ENCODE data around the gene GOLT1A. TPM values are rescaled to one million over a fixed set of nuclear protein-coding genes. Genes with fewer than 3 reads are reported as not detected.

GOLT1A gene
- total and polyA plus RNA-seq, 2 of the 8 experiments (the other 6 are each of a cell fraction or from before 2014, with no cell fraction given): 7.5 to 8.5 TPM

DNA sequence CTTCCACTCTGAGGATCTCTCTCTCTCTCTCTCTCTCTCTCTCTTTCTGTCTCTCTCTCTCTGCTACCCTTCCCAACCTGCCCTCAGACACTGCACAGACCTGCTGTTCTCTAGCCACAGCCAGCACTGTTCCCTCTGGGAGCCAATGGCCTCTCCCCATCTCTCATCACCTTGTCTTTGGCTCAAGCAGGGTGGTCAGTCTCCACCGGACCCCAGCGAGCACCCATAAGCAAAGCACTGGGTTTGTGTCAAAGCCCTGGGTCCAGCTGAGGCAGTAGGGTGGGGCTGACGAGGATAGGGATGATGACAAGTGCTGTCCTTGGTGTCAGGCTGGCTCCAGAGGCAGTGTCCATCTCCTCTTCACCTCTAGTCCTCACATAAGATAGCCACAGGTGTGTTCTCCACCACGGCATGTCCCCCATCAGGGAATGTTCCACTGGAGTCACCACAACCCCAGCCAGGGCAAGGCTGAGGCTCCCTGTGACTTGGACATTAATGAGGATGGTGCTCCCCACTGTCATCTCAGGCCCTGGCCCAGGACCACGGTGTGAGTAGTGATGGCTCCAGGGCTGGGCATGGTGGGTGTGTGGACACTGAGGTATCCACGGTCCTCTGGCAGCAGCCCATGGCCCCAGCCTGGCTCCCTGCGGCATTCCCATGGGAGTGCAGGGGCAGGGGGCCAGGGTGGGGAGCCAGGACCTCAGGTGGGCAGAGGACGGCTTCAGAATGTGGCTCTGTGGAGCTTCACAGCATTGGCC lies 8.4 kb upstream of the GOLT1A start (continued):
- TF ChIP-seq, protein P1, sequence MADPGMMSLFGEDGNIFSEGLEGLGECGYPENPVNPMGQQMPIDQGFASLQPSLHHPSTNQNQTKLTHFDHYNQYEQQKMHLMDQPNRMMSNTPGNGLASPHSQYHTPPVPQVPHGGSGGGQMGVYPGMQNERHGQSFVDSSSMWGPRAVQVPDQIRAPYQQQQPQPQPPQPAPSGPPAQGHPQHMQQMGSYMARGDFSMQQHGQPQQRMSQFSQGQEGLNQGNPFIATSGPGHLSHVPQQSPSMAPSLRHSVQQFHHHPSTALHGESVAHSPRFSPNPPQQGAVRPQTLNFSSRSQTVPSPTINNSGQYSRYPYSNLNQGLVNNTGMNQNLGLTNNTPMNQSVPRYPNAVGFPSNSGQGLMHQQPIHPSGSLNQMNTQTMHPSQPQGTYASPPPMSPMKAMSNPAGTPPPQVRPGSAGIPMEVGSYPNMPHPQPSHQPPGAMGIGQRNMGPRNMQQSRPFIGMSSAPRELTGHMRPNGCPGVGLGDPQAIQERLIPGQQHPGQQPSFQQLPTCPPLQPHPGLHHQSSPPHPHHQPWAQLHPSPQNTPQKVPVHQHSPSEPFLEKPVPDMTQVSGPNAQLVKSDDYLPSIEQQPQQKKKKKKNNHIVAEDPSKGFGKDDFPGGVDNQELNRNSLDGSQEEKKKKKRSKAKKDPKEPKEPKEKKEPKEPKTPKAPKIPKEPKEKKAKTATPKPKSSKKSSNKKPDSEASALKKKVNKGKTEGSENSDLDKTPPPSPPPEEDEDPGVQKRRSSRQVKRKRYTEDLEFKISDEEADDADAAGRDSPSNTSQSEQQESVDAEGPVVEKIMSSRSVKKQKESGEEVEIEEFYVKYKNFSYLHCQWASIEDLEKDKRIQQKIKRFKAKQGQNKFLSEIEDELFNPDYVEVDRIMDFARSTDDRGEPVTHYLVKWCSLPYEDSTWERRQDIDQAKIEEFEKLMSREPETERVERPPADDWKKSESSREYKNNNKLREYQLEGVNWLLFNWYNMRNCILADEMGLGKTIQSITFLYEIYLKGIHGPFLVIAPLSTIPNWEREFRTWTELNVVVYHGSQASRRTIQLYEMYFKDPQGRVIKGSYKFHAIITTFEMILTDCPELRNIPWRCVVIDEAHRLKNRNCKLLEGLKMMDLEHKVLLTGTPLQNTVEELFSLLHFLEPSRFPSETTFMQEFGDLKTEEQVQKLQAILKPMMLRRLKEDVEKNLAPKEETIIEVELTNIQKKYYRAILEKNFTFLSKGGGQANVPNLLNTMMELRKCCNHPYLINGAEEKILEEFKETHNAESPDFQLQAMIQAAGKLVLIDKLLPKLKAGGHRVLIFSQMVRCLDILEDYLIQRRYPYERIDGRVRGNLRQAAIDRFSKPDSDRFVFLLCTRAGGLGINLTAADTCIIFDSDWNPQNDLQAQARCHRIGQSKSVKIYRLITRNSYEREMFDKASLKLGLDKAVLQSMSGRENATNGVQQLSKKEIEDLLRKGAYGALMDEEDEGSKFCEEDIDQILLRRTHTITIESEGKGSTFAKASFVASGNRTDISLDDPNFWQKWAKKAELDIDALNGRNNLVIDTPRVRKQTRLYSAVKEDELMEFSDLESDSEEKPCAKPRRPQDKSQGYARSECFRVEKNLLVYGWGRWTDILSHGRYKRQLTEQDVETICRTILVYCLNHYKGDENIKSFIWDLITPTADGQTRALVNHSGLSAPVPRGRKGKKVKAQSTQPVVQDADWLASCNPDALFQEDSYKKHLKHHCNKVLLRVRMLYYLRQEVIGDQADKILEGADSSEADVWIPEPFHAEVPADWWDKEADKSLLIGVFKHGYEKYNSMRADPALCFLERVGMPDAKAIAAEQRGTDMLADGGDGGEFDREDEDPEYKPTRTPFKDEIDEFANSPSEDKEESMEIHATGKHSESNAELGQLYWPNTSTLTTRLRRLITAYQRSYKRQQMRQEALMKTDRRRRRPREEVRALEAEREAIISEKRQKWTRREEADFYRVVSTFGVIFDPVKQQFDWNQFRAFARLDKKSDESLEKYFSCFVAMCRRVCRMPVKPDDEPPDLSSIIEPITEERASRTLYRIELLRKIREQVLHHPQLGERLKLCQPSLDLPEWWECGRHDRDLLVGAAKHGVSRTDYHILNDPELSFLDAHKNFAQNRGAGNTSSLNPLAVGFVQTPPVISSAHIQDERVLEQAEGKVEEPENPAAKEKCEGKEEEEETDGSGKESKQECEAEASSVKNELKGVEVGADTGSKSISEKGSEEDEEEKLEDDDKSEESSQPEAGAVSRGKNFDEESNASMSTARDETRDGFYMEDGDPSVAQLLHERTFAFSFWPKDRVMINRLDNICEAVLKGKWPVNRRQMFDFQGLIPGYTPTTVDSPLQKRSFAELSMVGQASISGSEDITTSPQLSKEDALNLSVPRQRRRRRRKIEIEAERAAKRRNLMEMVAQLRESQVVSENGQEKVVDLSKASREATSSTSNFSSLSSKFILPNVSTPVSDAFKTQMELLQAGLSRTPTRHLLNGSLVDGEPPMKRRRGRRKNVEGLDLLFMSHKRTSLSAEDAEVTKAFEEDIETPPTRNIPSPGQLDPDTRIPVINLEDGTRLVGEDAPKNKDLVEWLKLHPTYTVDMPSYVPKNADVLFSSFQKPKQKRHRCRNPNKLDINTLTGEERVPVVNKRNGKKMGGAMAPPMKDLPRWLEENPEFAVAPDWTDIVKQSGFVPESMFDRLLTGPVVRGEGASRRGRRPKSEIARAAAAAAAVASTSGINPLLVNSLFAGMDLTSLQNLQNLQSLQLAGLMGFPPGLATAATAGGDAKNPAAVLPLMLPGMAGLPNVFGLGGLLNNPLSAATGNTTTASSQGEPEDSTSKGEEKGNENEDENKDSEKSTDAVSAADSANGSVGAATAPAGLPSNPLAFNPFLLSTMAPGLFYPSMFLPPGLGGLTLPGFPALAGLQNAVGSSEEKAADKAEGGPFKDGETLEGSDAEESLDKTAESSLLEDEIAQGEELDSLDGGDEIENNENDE (IDR thresholded peaks at IDR 0.05; ENCODE audit: insufficient replicate concordance, low read length): no peak
- TF ChIP-seq JUN (IDR thresholded peaks at IDR 0.05; ENCODE audit: low read depth, low read length) (no peak), SUZ12 (IDR thresholded peaks at IDR 0.05; ENCODE audit: low read length) (no peak), POLR2A (IDR thresholded peaks at IDR 0.05; ENCODE audit: control extremely low read depth in 1 of 2, low read depth in 2 of 2, low read length in 2 of 2) (no peak), EP300 (IDR thresholded peaks at IDR 0.05; ENCODE audit: borderline replicate concordance in 1 of 2, low read depth in 2 of 2, low read length in 2 of 2) (no peak), CHD2 (IDR thresholded peaks at IDR 0.05; ENCODE audit: low read length) (no peak), CREB1 (IDR thresholded peaks at IDR 0.05) (no peak), SRF (IDR thresholded peaks at IDR 0.05; ENCODE audit: low read depth, low read length) (no peak)
